Gastroesophageal sphincter (tissue), 4 donors: Measurements from ENCODE around the gene FHOD3. TPM values are rescaled to one million over a fixed set of nuclear protein-coding genes. Genes with fewer than 3 reads are reported as not detected.

Experiments
- ATAC-seq: fragments of 150-250 bp; one replicate; pipeline ENCODE4 v1.9.1; 2016; ENCODE audit warnings: mild to moderate bottlenecking, moderate library complexity
- H3K27ac ChIP-seq, 4 donors: fragments of 200-600 bp; sonication (generic) in 3 of 4; 1 replicate in 3 of 4; 2 replicates in 1 of 4; pipeline ENCODE4 v1.5.1; 2016 to 2019
- H3K27me3 ChIP-seq: fragments of 200-600 bp; sonication (generic); one replicate; pipeline ENCODE4 v1.5.1; 2019
- H3K36me3 ChIP-seq, 2 donors: fragments of 200-600 bp; sonication (generic); one replicate each; pipeline ENCODE4 v1.5.1; 2019; ENCODE audit warnings: control low read depth in 1 of 2
- H3K4me1 ChIP-seq, 3 donors: fragments of 200-600 bp; sonication (generic); 1 replicate in 2 of 3; 2 replicates in 1 of 3; pipeline ENCODE4 v1.5.1; 2016 to 2019; ENCODE audit warnings: control low read depth in 2 of 3
- H3K4me3 ChIP-seq, 2 donors: fragments of 200-600 bp; sonication (generic); one replicate each; pipeline ENCODE4 v1.5.1; 2019; ENCODE audit warnings: mild to moderate bottlenecking in 1 of 2, moderate library complexity in 1 of 2
- H3K9me3 ChIP-seq, 3 donors: fragments of 200-600 bp; sonication (generic); one replicate each; pipeline ENCODE4 v1.5.1; 2017 to 2019; ENCODE audit warnings: control low read depth in 2 of 3
- CTCF ChIP-seq, 4 experiments: fragments of 200-600 bp in 2 of 4; fragments of 450-650 bp in 2 of 4; sonication (generic) in 1 of 4; IDR thresholded peaks; one replicate each; pipeline ENCODE4 v1.5.1; 2017 to 2019; ENCODE audit warnings: antibody characterized with exemption in 4 of 4, mild to moderate bottlenecking in 2 of 4, moderate library complexity in 2 of 4
- EP300 ChIP-seq: sonication (generic); formaldehyde crosslinking; IDR thresholded peaks from one replicate; pipeline ENCODE4 v1.6.1; 2017; ENCODE audit warnings: antibody characterized with exemption, mild to moderate bottlenecking
- POLR2A ChIP-seq, 2 donors: fragments of 450-650 bp; IDR thresholded peaks; one replicate each; pipeline ENCODE4 v1.6.1; 2017; ENCODE audit warnings: antibody characterized with exemption in 2 of 2, mild to moderate bottlenecking in 2 of 2, moderate library complexity in 1 of 2
- POLR2AphosphoS5 ChIP-seq: sonication (generic); formaldehyde crosslinking; IDR thresholded peaks from one replicate; pipeline ENCODE4 v1.6.1; 2017; ENCODE audit warnings: antibody characterized with exemption
- WGBS, 2 donors: methylation state at CpG; one replicate each; pipeline ENCODE4 v1.1.5; 2018; ENCODE audit warnings: low coverage in 1 of 2; 5-methylcytosine and 5-hydroxymethylcytosine counted together
- total RNA-seq, 4 donors: library from RNA; depleted of rRNA; stranded (reverse); fragments of >200 nt; gene quantifications; one replicate each; pipeline ENCODE4 v1.1.0, GENCODE V29; 2016

The FHOD3 gene
- total RNA-seq, 4 donors from 2014 or later = 18.4 to 36.7 (median 30.4) TPM

GRCh38 chr18:36602620-36603019 is 305.1 kb downstream of the FHOD3 start:
- H3K27me3 ChIP-seq = no peaks in the 10 kb centered on the region
- H3K4me3 ChIP-seq = no peak overlapping the region
- H3K36me3 ChIP-seq = peaks cover 0 to 14% of the 10 kb centered on the region in 2 donors
- H3K27ac ChIP-seq = no peak overlapping the region
- ATAC-seq = no peak
- no peaks in the 10 kb centered on the region for H3K4me1 ChIP-seq
- TF ChIP-seq EP300 (no peak), CTCF (IDR thresholded peaks at IDR 0.05) (no peak), POLR2A (IDR thresholded peaks at IDR 0.05) (no peak)
- H3K9me3 ChIP-seq = no peaks in the 10 kb centered on the region
- WGBS, 2 donors = 82 to 88% methylated on average over 3 to 4 of the region's 4 CpGs

GRCh38 chr18:36608107-36608506 is 310.6 kb downstream of the FHOD3 start:
- no peak overlapping the region for H3K4me3 ChIP-seq
- no peaks in the 10 kb centered on the region for H3K9me3 ChIP-seq
- TF ChIP-seq EP300 = no peak
- TF ChIP-seq POLR2AphosphoS5 = no peak
- no peak for TF ChIP-seq POLR2A (IDR thresholded peaks at IDR 0.05)
- no peak for TF ChIP-seq CTCF (IDR thresholded peaks at IDR 0.05)
- WGBS, 2 donors = 57 to 69% methylated on average over 2 to 3 of the region's 3 CpGs
- peaks cover 0 to 12% of the 10 kb centered on the region in 2 donors for H3K36me3 ChIP-seq
- H3K27me3 ChIP-seq = no peaks in the 10 kb centered on the region
- no peaks in the 10 kb centered on the region for H3K4me1 ChIP-seq
- ATAC-seq = no peak
- no peak overlapping the region for H3K27ac ChIP-seq

GRCh38 chr18:36610258-36610657 is 312.7 kb downstream of the FHOD3 start:
- no peak for ATAC-seq
- H3K27me3 ChIP-seq = no peaks in the 10 kb centered on the region
- TF ChIP-seq POLR2A (IDR thresholded peaks at IDR 0.05) = no peak
- no peak for TF ChIP-seq CTCF (IDR thresholded peaks at IDR 0.05)
- TF ChIP-seq EP300 = no peak
- TF ChIP-seq POLR2AphosphoS5 = no peak
- 84 to 90% methylated on average over 7 to 8 of the region's 8 CpGs for WGBS, 2 donors
- H3K4me3 ChIP-seq = no peak overlapping the region
- H3K27ac ChIP-seq = no peak overlapping the region
- H3K9me3 ChIP-seq = no peaks in the 10 kb centered on the region
- H3K4me1 ChIP-seq = no peaks in the 10 kb centered on the region
- H3K36me3 ChIP-seq = peaks cover 0 to 14% of the 10 kb centered on the region in 2 donors

GRCh38 chr18:36610661-36611060 is 313.1 kb downstream of the FHOD3 start:
- Histone ChIP-seq H3K36me3 (peaks cover 0 to 14% of the 10 kb centered on the region in 2 donors), H3K27ac (no peak overlapping the region), H3K4me3 (no peak overlapping the region), H3K27me3 (no peaks in the 10 kb centered on the region), H3K9me3 (no peaks in the 10 kb centered on the region), H3K4me1 (no peaks in the 10 kb centered on the region)
- ATAC-seq = no peak
- WGBS, 2 donors = 62 to 79% methylated on average over 2 of the region's 2 CpGs
- TF ChIP-seq CTCF (IDR thresholded peaks at IDR 0.05) (no peak), POLR2AphosphoS5 (no peak), POLR2A (IDR thresholded peaks at IDR 0.05) (no peak), EP300 (no peak)

- 96 to 100% methylated on average over 5 of the region's 6 CpGs for WGBS, 2 donors
- H3K4me3 ChIP-seq = no peak overlapping the region
- no peak for ATAC-seq
- no peaks in the 10 kb centered on the region for H3K27me3 ChIP-seq
- no peaks in the 10 kb centered on the region for H3K9me3 ChIP-seq
- TF ChIP-seq POLR2AphosphoS5 (no peak), CTCF (IDR thresholded peaks at IDR 0.05) (no peak), EP300 (no peak), POLR2A (IDR thresholded peaks at IDR 0.05) (no peak)
- no peaks in the 10 kb centered on the region for H3K4me1 ChIP-seq
- no peak overlapping the region for H3K27ac ChIP-seq
- H3K36me3 ChIP-seq = peaks cover 0 to 14% of the 10 kb centered on the region in 2 donors
Measured at GRCh38 chr18:36613069-36613468, 315.6 kb downstream of the FHOD3 start.
